HEK293 (cell line): ENCODE results near the gene MTCH1.

Experiments
- CTCF ChIA-PET: fragments of 350-600 bp; formaldehyde crosslinking; extraction: SDS; loops from one replicate; lab custom pipeline; 2021; ENCODE audit warnings: antibody characterized with exemption; lab: Yijun Ruan, JAX
- POLR2A ChIA-PET: fragments of 300-600 bp; formaldehyde crosslinking; extraction: SDS; loops from one replicate; lab custom pipeline; 2020; ENCODE audit warnings: antibody characterized with exemption, inconsistent platforms; lab: Yijun Ruan, JAX
- H3K27ac ChIP-seq: fragments of 200-500 bp; sonication (Bioruptor generic); 2 replicates; pipeline ENCODE4 v1.5.1; 2014; ENCODE audit warnings: low read depth, low read length, control low read depth, inconsistent platforms; ENCODE audit errors: extremely low read depth
- H3K36me3 ChIP-seq, 2 experiments: fragments of 200-500 bp in 1 of 2; sonication (Bioruptor generic) in 1 of 2; 1 replicate in 1 of 2; 2 replicates in 1 of 2; pipeline ENCODE4 v1.5.1; 2014 to 2017; ENCODE audit warnings: inconsistent platforms in 2 of 2, low read length in 2 of 2; ENCODE audit not compliant: control insufficient read depth in 2 of 2, insufficient read depth in 1 of 2
- H3K4me1 ChIP-seq: fragments of 200-500 bp; sonication (Bioruptor generic); 2 replicates; pipeline ENCODE4 v1.5.1; 2014; ENCODE audit warnings: mild to moderate bottlenecking, low read length, inconsistent platforms; ENCODE audit not compliant: control insufficient read depth, insufficient read depth
- H3K4me3 ChIP-seq: 2 replicates; pipeline ENCODE4 v1.5.1; 2011; ENCODE audit warnings: low read depth, mild to moderate bottlenecking, control low read depth, low read length, moderate library complexity
- H3K9me3 ChIP-seq: fragments of 200-500 bp; sonication (Bioruptor generic); 2 replicates; pipeline ENCODE4 v1.5.1; 2014; ENCODE audit warnings: low read depth, low read length, inconsistent platforms; ENCODE audit not compliant: control insufficient read depth, insufficient read depth
- EGR2 ChIP-seq: fragments of 450-650 bp; formaldehyde crosslinking; IDR thresholded peaks from 2 replicates; pipeline ENCODE4 v1.5.1; 2016; ENCODE audit warnings: low read depth, missing biosample characterization, missing genetic modification characterization
- GLIS1 ChIP-seq: fragments of 450-650 bp; formaldehyde crosslinking; IDR thresholded peaks from 2 replicates; pipeline ENCODE4 v1.5.1; 2016; ENCODE audit warnings: missing biosample characterization, missing genetic modification characterization
- SP3 ChIP-seq: fragments of 450-650 bp; formaldehyde crosslinking; IDR thresholded peaks from 2 replicates; pipeline ENCODE4 v1.5.1; 2016; ENCODE audit warnings: missing biosample characterization, missing genetic modification characterization
- ZFHX2 ChIP-seq: fragments of 450-650 bp; formaldehyde crosslinking; conservative IDR thresholded peaks from 2 replicates; pipeline ENCODE4 v1.5.1; 2016; ENCODE audit warnings: missing biosample characterization, missing genetic modification characterization
- ZFP41 ChIP-seq: fragments of 450-650 bp; formaldehyde crosslinking; IDR thresholded peaks from 2 replicates; pipeline ENCODE4 v1.5.1; 2016; ENCODE audit warnings: missing biosample characterization, missing genetic modification characterization, borderline replicate concordance
- ZNF114 ChIP-seq: fragments of 450-650 bp; formaldehyde crosslinking; IDR thresholded peaks from 2 replicates; pipeline ENCODE4 v1.5.0; 2017; ENCODE audit warnings: missing biosample characterization, missing genetic modification characterization
- ZNF121 ChIP-seq: fragments of 450-650 bp; formaldehyde crosslinking; IDR thresholded peaks from 2 replicates; pipeline ENCODE4 v1.5.1; 2016; ENCODE audit warnings: missing biosample characterization, missing genetic modification characterization
- ZNF366 ChIP-seq: fragments of 450-650 bp; formaldehyde crosslinking; conservative IDR thresholded peaks from 2 replicates; pipeline ENCODE4 v1.5.1; 2016; ENCODE audit warnings: missing biosample characterization, missing genetic modification characterization
- ZNF426 ChIP-seq: fragments of 450-650 bp; formaldehyde crosslinking; IDR thresholded peaks from 2 replicates; pipeline ENCODE4 v1.5.1; 2017; ENCODE audit warnings: missing biosample characterization, missing genetic modification characterization, mild to moderate bottlenecking, inconsistent platforms, moderate library complexity
- ZNF510 ChIP-seq: fragments of 450-650 bp; formaldehyde crosslinking; IDR thresholded peaks from 2 replicates; pipeline ENCODE4 v1.5.1; 2018; ENCODE audit warnings: mild to moderate bottlenecking, missing genetic modification characterization, missing biosample characterization; ENCODE audit not compliant: insufficient replicate concordance
- ZNF558 ChIP-seq: fragments of 450-650 bp; formaldehyde crosslinking; IDR thresholded peaks from 2 replicates; pipeline ENCODE4 v1.5.1; 2016; ENCODE audit warnings: missing biosample characterization, missing genetic modification characterization
- ZNF624 ChIP-seq: fragments of 450-650 bp; formaldehyde crosslinking; IDR thresholded peaks from 2 replicates; pipeline ENCODE4 v1.5.1; 2017; ENCODE audit warnings: missing biosample characterization, missing genetic modification characterization
- ZNF660 ChIP-seq: fragments of 450-650 bp; IDR thresholded peaks from 2 replicates; pipeline ENCODE4 v1.5.1; 2018; ENCODE audit warnings: missing biosample characterization, mild to moderate bottlenecking, missing genetic modification characterization
- ZNF670 ChIP-seq: fragments of 450-650 bp; formaldehyde crosslinking; IDR thresholded peaks from 2 replicates; pipeline ENCODE4 v1.5.1; 2016; ENCODE audit warnings: missing biosample characterization, missing genetic modification characterization, low read depth
- ZNF830 ChIP-seq: fragments of 450-650 bp; IDR thresholded peaks from 2 replicates; pipeline ENCODE4 v1.5.0; 2018; ENCODE audit warnings: missing biosample characterization, missing genetic modification characterization, low read depth, mild to moderate bottlenecking, moderate library complexity
- TF ChIP-seq, protein P1 (sequence below): fragments of 450-650 bp; formaldehyde crosslinking; IDR thresholded peaks from 2 replicates; pipeline ENCODE4 v1.5.1; 2016; ENCODE audit warnings: missing biosample characterization, missing genetic modification characterization
- TF ChIP-seq, protein P2 (sequence below): fragments of 450-650 bp; formaldehyde crosslinking; IDR thresholded peaks from 2 replicates; pipeline ENCODE4 v1.5.1; 2017; ENCODE audit warnings: missing biosample characterization, missing genetic modification characterization
- TF ChIP-seq, protein P3 (sequence below): fragments of 450-650 bp; IDR thresholded peaks from 2 replicates; pipeline ENCODE4 v1.5.1; 2018; ENCODE audit warnings: missing biosample characterization, missing genetic modification characterization
- TF ChIP-seq, protein P4 (sequence below): fragments of 450-650 bp; formaldehyde crosslinking; IDR thresholded peaks from 2 replicates; pipeline ENCODE4 v1.5.1; 2016; ENCODE audit warnings: missing biosample characterization, missing genetic modification characterization

Gene MTCH1

DNA sequence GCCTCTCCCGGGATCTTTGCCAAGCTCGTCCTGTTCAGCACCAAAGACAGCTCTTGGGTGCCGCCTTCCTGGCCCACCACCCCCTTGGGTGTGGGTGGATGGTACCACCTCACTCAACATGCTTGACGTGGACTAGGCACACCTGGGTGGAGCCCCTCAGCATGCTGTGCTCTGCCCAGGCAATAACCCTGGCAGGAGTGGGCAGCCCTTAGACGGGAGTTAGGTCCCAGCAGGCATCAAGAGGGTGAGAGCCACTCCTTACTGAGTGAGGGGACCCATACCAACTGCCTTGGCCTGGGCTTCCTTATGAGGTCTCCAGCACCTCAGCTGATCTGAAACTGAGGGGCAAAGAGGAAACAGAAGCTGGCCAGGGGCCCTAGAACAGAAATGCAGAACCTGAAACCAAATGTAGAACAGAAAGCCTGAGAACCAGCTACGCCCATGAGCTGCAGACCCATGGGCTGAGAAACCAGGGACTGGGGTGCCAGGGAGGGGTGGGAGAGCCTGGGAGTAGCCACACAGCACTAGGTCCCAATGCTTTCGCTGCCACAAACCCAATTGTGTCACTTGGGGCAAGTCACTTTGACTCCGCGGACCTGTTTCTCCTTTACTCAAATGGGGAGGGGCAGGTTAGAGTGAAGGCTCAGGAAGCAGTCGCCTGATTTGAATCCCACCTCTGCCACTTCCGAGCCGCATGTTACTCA, 21.5 kb upstream of the MTCH1 start (continued):
- TF ChIP-seq, protein P1, sequence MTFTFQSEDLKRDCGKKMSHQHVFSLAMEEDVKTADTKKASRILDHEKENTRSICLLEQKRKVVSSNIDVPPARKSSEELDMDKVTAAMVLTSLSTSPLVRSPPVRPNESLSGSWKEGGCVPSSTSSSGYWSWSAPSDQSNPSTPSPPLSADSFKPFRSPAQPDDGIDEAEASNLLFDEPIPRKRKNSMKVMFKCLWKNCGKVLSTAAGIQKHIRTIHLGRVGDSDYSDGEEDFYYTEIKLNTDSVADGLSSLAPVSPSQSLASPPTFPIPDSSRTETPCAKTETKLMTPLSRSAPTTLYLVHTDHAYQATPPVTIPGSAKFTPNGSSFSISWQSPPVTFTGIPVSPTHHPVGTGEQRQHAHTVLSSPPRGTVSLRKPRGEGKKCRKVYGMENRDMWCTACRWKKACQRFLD (tag by site-specific recombination): no peak
- TF ChIP-seq ZNF670 (tag by site-specific recombination) (no peak), ZNF558 (tag by site-specific recombination) (no peak), ZNF660 (tag by site-specific recombination) (no peak), EGR2 (tag by site-specific recombination) (no peak; the same call in 1 of the 2 replicates), ZNF830 (tag by site-specific recombination) (no peak), SP3 (no peak), ZNF121 (tag by site-specific recombination) (no peak), GLIS1 (no peak), ZFP41 (tag by site-specific recombination) (no peak), ZNF426 (tag by site-specific recombination) (no peak), ZNF114 (tag by site-specific recombination) (no peak), ZNF624 (no peak)
- TF ChIP-seq, protein P2, sequence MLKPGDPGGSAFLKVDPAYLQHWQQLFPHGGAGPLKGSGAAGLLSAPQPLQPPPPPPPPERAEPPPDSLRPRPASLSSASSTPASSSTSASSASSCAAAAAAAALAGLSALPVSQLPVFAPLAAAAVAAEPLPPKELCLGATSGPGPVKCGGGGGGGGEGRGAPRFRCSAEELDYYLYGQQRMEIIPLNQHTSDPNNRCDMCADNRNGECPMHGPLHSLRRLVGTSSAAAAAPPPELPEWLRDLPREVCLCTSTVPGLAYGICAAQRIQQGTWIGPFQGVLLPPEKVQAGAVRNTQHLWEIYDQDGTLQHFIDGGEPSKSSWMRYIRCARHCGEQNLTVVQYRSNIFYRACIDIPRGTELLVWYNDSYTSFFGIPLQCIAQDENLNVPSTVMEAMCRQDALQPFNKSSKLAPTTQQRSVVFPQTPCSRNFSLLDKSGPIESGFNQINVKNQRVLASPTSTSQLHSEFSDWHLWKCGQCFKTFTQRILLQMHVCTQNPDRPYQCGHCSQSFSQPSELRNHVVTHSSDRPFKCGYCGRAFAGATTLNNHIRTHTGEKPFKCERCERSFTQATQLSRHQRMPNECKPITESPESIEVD (tag by site-specific recombination): no peak
- TF ChIP-seq, protein P3, sequence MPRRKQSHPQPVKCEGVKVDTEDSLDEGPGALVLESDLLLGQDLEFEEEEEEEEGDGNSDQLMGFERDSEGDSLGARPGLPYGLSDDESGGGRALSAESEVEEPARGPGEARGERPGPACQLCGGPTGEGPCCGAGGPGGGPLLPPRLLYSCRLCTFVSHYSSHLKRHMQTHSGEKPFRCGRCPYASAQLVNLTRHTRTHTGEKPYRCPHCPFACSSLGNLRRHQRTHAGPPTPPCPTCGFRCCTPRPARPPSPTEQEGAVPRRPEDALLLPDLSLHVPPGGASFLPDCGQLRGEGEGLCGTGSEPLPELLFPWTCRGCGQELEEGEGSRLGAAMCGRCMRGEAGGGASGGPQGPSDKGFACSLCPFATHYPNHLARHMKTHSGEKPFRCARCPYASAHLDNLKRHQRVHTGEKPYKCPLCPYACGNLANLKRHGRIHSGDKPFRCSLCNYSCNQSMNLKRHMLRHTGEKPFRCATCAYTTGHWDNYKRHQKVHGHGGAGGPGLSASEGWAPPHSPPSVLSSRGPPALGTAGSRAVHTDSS: no peak
- TF ChIP-seq, protein P4, sequence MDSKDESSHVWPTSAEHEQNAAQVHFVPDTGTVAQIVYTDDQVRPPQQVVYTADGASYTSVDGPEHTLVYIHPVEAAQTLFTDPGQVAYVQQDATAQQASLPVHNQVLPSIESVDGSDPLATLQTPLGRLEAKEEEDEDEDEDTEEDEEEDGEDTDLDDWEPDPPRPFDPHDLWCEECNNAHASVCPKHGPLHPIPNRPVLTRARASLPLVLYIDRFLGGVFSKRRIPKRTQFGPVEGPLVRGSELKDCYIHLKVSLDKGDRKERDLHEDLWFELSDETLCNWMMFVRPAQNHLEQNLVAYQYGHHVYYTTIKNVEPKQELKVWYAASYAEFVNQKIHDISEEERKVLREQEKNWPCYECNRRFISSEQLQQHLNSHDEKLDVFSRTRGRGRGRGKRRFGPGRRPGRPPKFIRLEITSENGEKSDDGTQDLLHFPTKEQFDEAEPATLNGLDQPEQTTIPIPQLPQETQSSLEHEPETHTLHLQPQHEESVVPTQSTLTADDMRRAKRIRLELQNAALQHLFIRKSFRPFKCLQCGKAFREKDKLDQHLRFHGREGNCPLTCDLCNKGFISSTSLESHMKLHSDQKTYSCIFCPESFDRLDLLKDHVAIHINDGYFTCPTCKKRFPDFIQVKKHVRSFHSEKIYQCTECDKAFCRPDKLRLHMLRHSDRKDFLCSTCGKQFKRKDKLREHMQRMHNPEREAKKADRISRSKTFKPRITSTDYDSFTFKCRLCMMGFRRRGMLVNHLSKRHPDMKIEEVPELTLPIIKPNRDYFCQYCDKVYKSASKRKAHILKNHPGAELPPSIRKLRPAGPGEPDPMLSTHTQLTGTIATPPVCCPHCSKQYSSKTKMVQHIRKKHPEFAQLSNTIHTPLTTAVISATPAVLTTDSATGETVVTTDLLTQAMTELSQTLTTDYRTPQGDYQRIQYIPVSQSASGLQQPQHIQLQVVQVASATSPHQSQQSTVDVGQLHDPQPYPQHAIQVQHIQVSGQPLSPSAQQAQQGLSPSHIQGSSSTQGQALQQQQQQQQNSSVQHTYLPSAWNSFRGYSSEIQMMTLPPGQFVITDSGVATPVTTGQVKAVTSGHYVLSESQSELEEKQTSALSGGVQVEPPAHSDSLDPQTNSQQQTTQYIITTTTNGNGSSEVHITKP (tag by site-specific recombination): peak; percentile 83

DNA sequence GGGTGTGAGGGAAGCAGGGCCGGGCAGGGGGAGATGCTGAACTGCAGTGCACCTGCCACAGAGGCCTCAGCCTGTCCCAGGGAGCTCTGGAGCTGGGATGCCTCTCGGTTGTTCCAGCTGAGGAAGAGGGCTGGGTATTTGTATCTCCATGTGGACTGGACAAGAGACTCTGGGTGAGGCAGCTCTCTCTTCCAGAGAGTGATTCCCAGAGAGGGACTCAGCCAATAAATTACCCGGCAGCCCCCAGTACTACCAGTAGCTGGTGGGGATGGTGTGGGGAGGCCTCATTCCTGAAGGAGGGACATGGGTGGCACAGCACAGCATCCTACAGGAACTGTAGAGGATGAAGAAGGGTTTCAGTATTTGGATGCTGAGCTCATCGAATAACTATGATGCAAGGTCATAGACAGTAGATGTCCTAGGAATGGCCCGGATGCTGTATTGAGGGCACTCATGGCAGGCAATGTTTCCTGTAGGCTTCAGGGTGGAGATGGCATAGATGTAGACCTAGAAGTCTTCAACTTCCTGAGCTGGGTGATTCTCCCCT, 20.9 kb upstream of the MTCH1 start:
- Histone ChIP-seq H3K4me1 (no peaks in the 10 kb centered on the region), H3K27ac (no peak overlapping the region), H3K9me3 (no peaks in the 10 kb centered on the region), H3K4me3 (no peak overlapping the region), H3K36me3 (no peaks in the 10 kb centered on the region)
- POLR2A ChIA-PET: interaction anchor here (0.5 to 1.8 kb wide), 5 partner anchors 9 to 132 kb away, joined by 3 to 20 read pairs (median 5); partner anchors contain the start of genes MTCH1 and PPIL1
- CTCF ChIA-PET: interaction anchor here (0.7 to 2.9 kb wide), 12 partner anchors 12 to 887 kb away, joined by 3 to 50 read pairs (median 4); no protein-coding TSS in a partner anchor
- TF ChIP-seq ZNF510 (tag by site-specific recombination): no peak
- 0 out of 2 replicates have a peak, but pooled peaks have one; percentile 29 for TF ChIP-seq ZNF366 (tag by site-specific recombination)
- peak; percentile 44 for TF ChIP-seq EGR2 (tag by site-specific recombination)
- TF ChIP-seq ZFHX2 (tag by site-specific recombination): peak; percentile 88
